ENCODE results near the gene KCNG4.

Gene KCNG4, protein sequence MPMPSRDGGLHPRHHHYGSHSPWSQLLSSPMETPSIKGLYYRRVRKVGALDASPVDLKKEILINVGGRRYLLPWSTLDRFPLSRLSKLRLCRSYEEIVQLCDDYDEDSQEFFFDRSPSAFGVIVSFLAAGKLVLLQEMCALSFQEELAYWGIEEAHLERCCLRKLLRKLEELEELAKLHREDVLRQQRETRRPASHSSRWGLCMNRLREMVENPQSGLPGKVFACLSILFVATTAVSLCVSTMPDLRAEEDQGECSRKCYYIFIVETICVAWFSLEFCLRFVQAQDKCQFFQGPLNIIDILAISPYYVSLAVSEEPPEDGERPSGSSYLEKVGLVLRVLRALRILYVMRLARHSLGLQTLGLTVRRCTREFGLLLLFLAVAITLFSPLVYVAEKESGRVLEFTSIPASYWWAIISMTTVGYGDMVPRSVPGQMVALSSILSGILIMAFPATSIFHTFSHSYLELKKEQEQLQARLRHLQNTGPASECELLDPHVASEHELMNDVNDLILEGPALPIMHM

GRCh38 chr16:84239909-84240308 lies at the start of gene KCNG4:
Gene KCNG4 (minus strand): TSS chr16:84240012. CDS start chr16:84237485, 2,527 bp downstream.
- DNase-seq (ENCODE audit: low spot score), result no peak

GRCh38 chr16:84288902-84289301 lies 49.1 kb upstream of the KCNG4 start:
- no peak for DNase-seq (ENCODE audit: low spot score)

DNA sequence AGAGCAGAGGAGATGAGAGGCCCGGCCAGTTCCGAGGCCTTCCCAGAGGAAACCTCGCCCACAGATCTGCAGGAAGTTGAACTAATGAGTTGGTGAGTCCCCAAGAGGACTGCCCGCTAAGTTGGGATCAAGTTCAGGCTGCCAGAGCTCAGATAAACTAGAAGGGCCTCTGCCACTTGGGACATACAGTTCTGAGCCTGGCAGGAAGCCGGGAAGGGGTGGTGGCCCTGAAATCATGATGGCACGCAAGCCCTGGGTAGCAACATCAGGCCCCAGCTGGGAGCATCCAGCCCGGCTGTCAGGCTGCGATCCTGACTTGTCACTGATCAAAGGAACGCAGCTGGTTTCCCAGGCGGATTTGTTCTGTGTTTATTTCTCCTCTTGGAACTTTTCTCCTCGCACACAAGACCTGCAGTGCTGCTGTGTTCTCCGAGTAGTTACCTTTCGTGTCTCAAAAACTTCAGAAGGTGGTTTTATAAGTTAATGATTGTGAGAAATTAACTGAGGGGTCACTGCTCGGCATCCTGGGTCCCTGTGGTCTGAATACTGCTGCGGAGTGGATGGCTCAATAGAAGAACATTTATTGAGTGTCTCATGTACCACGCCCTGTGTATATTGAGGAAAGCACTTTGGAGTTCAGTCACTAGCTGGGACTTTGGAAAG lies 46.9 kb upstream of the KCNG4 start:
- no peak for DNase-seq (ENCODE audit: low spot score)

DNA sequence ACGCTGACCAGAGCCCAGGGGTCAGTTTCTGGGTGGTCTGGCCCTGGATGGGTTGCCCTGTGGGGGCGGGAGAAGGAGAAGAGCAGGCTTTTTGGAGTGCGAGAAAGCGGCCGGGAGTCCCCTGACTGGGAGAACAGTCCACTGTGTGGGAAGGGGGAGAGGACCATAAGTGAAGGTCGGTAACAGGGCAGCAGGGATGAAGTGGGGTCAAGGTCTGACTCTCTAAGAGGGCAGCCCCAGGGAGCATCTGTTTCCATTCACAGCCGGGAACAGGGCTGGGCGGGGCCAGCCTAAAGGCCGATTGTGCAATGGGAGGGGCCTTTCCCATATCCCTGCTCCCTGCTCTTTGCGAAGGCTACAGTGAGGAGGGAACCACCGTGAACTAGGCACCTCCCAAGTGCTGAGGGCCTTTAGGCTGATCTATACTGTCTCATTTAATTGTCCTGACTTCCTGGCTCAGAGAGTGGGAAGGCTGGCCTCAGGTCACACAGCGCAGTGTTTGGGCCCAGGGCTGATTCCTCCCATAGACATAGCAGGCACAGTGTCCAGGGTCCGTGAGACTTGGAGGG lies 44.4 kb upstream of the KCNG4 start:
- DNase-seq (ENCODE audit: low spot score), result no peak

DNA sequence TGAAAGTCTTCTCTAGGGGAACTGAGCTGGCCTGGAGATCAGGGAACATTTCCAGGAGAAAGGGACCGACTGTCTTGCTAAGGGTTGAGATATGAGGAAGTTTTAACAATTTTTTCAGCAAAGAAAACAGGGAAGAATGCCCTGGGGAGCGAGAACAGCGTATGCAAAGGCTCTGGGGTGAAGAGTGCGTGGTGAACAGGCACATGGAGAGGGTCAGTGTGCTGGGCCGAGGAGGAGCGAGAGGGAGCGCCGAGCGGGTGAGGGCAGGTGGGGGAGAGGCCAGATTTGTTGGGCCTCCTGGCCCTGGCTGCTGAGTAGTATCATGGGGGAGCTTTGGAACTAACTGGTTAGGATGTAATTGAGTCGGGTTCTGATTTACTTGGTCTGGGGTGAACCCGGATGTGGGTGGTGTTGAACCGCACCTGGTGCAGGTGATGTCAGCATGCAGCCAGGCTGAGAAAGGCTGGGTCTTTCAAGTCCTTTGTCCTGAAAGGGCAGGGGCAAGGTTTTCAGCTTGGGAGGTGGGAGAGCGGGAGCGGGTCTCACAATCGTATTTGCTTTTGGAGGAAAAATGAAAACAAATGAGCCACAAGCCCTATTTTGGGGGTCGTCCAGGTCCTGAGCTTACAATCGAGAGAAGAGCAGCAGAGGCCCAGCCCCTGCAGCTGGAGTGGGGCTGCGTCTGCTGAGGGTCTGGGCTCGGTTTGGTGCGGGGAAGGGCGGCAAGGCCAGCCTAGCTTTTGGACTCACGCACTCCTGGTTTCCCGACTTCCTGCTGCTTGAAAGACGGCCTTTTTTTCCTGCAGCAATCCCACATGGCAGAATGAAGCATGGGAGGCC lies 43.7 kb upstream of the KCNG4 start:
- DNase-seq (ENCODE audit: low spot score), result no peak

DNA sequence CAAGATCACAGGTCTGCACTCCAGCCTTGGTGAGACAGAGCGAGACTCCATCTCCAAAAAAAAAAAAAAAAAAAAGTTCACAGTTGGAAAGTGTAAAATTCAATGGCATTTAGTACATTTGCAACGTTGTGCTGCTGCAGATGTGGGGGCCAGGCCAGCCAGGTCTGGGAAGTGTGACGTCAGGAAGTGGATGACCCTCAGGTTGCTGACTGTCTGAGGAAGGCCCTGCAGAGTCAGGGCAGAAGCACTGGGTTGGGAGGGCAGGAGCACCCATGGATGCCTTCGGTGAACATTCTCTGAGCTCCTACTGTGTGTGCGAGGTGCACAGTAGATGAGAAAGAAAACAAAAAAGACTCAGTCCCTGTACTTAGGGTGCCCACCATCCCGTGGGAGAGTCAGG lies 42.7 kb upstream of the KCNG4 start:
- DNase-seq (ENCODE audit: low spot score), result no peak

DNA sequence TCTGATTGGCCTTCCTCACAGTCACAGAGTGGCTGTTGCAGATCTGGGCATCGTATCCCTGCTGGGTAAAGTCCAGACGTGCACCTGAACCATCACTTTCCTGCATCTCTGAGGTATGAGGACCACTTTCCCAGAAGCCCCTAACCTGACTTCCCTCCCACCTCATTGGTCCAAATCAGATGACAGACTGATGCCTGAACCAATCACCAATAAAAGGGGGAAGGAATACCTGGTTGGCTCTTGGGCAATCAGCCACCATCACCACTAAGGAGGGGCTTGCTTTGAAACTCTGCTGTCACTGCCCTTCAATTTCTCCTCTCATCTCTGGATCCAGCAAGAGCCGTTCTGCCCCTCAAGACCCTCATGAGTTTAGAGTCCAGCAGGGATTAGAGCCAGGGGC lies 41.3 kb upstream of the KCNG4 start:
- DNase-seq (ENCODE audit: low spot score), result no peak

DNA sequence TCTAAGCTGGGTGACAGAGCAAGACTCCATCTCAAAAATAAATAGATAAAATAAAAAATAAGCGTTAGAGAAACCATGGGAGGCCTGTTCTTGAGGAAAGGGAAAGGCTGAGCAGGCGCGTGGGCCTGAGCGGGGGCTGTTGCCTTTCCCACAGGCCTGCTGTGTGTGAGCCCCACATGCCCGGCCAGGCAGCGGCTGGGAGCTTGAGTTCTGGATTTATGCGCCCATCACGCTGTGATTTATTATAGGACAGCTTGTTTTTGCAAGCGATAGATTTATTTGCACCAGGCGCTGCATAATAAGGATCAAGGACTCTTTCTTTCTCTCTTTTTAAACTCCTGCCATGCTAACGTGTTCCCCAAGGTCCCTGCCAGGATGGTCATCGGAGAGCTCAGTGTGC lies 40.1 kb upstream of the KCNG4 start:
- DNase-seq (ENCODE audit: low spot score), result no peak

GRCh38 chr16:84278968-84279367 lies 39.2 kb upstream of the KCNG4 start:
- DNase-seq (ENCODE audit: low spot score), result no peak

GRCh38 chr16:84278333-84278732 lies 38.5 kb upstream of the KCNG4 start:
- no peak for DNase-seq (ENCODE audit: low spot score)

- peak; percentile 64 for DNase-seq (ENCODE audit: low spot score)
These were observed 37.5 kb upstream of the KCNG4 start for GRCh38 chr16:84277244-84277823.

GRCh38 chr16:84275585-84276151 lies 35.9 kb upstream of the KCNG4 start:
- DNase-seq (ENCODE audit: low spot score), result no peak

GRCh38 chr16:84274515-84274914 lies 34.7 kb upstream of the KCNG4 start:
- no peak for DNase-seq (ENCODE audit: low spot score)

DNA sequence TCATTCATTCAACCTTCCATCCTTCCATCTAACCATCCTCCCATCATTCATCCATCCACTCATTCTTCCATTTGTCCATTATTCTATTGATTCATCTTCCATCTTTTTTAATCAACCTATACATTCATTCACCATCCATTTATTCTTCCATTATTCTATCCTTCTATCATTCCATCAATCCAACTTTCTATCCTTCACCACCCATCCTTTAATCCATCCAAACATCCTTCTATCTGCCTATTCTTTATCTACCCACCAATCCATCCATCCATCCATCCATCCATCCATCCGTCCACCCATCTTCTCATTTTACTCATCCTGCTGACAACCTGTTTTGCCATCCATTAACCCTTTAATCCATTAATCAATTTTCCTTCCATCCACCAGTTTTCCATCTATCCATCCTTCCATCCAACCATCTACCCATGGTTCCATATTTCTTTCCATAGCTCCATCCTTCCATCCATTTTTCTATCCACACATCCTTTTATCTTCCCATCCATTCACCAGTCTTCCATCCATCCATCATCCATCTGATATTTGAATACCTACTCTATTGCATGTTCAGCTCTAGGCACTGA lies 33.0 kb upstream of the KCNG4 start:
- no peak for DNase-seq (ENCODE audit: low spot score)

GRCh38 chr16:84271866-84272265 lies 32.1 kb upstream of the KCNG4 start:
- DNase-seq (ENCODE audit: low spot score), result no peak

DNA sequence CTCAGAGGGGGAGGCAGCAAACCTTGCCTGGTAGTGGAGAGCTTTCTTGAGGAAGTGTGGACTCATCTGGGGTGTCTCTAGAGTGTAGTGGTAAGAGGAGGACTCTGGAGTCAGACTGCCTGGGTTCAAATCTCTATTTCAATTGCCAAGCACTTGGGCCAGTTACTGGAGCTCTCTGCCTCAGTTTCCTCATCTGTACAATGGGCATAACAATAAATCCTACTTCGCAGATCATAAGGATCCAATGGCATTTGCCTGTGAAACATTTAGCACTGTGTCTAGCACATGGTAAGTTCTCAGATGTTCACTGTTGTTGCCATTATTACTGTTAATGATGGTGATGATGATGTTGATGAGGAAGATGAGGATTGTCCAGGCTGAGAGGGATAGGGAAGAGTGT lies 31.2 kb upstream of the KCNG4 start:
- no peak for DNase-seq (ENCODE audit: low spot score)

DNA sequence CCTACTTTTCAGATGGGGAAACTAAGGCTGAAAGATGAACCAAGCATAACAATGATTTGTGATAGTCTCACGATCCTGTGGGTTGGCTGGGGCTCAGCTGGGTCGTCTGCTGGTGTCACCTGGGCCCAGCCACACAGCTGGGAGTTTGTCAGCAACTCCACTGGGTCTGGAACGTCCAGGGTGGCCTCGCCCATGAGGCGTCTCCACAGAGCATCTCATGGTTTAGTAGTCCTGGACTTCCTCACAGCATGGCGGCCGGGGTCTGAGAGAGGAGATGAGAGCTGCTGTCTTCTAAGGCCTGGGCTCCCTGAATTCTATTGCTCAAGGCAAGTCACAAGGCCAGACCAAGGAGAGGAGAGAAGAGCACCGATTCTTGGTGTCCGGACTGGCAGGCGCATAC lies 30.7 kb upstream of the KCNG4 start:
- no peak for DNase-seq (ENCODE audit: low spot score)

GRCh38 chr16:84270071-84270470 lies 30.3 kb upstream of the KCNG4 start:
- DNase-seq (ENCODE audit: low spot score), result no peak

- no peak for DNase-seq (ENCODE audit: low spot score)
These were observed 28.7 kb upstream of the KCNG4 start for GRCh38 chr16:84268291-84269040.

GRCh38 chr16:84267380-84267779 lies 27.6 kb upstream of the KCNG4 start:
- DNase-seq (ENCODE audit: low spot score), result no peak
